ENCODE results near the gene RIN2. TPM values are rescaled to one million over a fixed set of nuclear protein-coding genes. Genes with fewer than 3 reads are reported as not detected.

The RIN2 gene
- total RNA-seq, 4 donors from 2014 or later: 64.5 to 89.4 (median 77.5) TPM

- 80 to 85% methylated on average over 3 of the region's 3 CpGs for WGBS, 2 donors
- TF ChIP-seq, protein P1, sequence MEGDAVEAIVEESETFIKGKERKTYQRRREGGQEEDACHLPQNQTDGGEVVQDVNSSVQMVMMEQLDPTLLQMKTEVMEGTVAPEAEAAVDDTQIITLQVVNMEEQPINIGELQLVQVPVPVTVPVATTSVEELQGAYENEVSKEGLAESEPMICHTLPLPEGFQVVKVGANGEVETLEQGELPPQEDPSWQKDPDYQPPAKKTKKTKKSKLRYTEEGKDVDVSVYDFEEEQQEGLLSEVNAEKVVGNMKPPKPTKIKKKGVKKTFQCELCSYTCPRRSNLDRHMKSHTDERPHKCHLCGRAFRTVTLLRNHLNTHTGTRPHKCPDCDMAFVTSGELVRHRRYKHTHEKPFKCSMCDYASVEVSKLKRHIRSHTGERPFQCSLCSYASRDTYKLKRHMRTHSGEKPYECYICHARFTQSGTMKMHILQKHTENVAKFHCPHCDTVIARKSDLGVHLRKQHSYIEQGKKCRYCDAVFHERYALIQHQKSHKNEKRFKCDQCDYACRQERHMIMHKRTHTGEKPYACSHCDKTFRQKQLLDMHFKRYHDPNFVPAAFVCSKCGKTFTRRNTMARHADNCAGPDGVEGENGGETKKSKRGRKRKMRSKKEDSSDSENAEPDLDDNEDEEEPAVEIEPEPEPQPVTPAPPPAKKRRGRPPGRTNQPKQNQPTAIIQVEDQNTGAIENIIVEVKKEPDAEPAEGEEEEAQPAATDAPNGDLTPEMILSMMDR (IDR thresholded peaks at IDR 0.05): no peak
- TF ChIP-seq POLR2A (IDR thresholded peaks at IDR 0.05): no peak
- intact Hi-C loops (cut with DNase I): no loop called here
Observed at GRCh38 chr20:19760371-19760721, 2.3 kb downstream of the RIN2 start.

GRCh38 chr20:19761326-19761725, 3.3 kb downstream of the RIN2 start:
- TF ChIP-seq POLR2A (IDR thresholded peaks at IDR 0.05): no peak
- TF ChIP-seq, protein P1 (IDR thresholded peaks at IDR 0.05): no peak
- intact Hi-C loops (cut with DNase I): no loop called here
- no peaks in the 10 kb centered on the region for H3K9me3 ChIP-seq
- DNase-seq: no peak
- H3K27me3 ChIP-seq: no peaks in the 10 kb centered on the region
- H3K36me3 ChIP-seq: no peaks in the 10 kb centered on the region
- peaks cover 27 to 49% of the 10 kb centered on the region in 2 donors for H3K4me1 ChIP-seq
- no peak overlapping the region for H3K4me3 ChIP-seq (replicated peaks in 1 of 3)
- H3K27ac ChIP-seq: peak overlapping the region in 2 of 3 donors; percentile 18 to 97

More at GRCh38 chr20:19760371-19760721, 2.3 kb downstream of the RIN2 start:
- H3K36me3 ChIP-seq: no peaks in the 10 kb centered on the region
- H3K4me1 ChIP-seq: peaks cover 27 to 47% of the 10 kb centered on the region in 2 donors
- H3K9me3 ChIP-seq: no peaks in the 10 kb centered on the region
- peak overlapping the region; percentile 53 to 97 (median 97) for H3K27ac ChIP-seq
- DNase-seq: no peak
- H3K4me3 ChIP-seq (replicated peaks in 1 of 3): no peak overlapping the region
- no peaks in the 10 kb centered on the region for H3K27me3 ChIP-seq

DNA sequence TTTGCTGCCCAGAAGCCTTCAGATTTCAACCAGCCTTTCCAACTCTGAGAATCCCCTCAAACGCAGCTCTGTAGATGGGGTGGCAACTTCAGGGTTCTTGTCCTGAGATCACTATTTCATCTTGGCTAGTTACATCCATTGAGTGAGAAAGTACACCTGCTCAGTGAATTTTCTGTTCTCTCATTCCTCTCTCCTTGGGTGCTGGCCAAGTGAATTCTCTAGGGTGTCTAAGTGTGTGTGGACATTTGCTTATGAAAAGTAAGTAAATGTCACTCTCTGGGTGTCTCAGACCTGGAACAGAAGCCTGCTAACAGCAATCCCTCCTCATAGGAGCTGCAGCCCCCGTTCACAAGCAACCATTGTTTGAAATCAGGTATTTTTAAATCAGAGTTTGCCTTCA, 3.8 kb downstream of the RIN2 start:
- no peaks in the 10 kb centered on the region for H3K9me3 ChIP-seq
- H3K27ac ChIP-seq: peak overlapping the region; percentile 17 to 97 (median 18)
- no peaks in the 10 kb centered on the region for H3K36me3 ChIP-seq
- no peak overlapping the region for H3K4me3 ChIP-seq (replicated peaks in 1 of 3)
- H3K27me3 ChIP-seq: no peaks in the 10 kb centered on the region
- peak; percentile 77 to 79 for DNase-seq
- intact Hi-C loops (cut with DNase I): no loop called here
- peaks cover 25 to 51% of the 10 kb centered on the region in 2 donors for H3K4me1 ChIP-seq
- WGBS, 2 donors: 9 to 30% methylated on average over 2 of the region's 2 CpGs
- no peak for TF ChIP-seq POLR2A (IDR thresholded peaks at IDR 0.05)
- TF ChIP-seq, protein P1 (IDR thresholded peaks at IDR 0.05): no peak

- no peaks in the 10 kb centered on the region for H3K9me3 ChIP-seq
- no peak overlapping the region for H3K4me3 ChIP-seq (replicated peaks in 1 of 3)
- no peak for DNase-seq
- H3K36me3 ChIP-seq: no peaks in the 10 kb centered on the region
- intact Hi-C loops (cut with DNase I): no loop called here
- 78 to 80% methylated on average over 8 of the region's 8 CpGs for WGBS, 2 donors
- TF ChIP-seq, protein P1 (IDR thresholded peaks at IDR 0.05): no peak
- TF ChIP-seq POLR2A (IDR thresholded peaks at IDR 0.05): no peak
- H3K27me3 ChIP-seq: no peaks in the 10 kb centered on the region
- no peak overlapping the region for H3K27ac ChIP-seq
- peaks cover 27 to 53% of the 10 kb centered on the region in 2 donors for H3K4me1 ChIP-seq
Observed at GRCh38 chr20:19764207-19764606, 6.1 kb downstream of the RIN2 start.

DNA sequence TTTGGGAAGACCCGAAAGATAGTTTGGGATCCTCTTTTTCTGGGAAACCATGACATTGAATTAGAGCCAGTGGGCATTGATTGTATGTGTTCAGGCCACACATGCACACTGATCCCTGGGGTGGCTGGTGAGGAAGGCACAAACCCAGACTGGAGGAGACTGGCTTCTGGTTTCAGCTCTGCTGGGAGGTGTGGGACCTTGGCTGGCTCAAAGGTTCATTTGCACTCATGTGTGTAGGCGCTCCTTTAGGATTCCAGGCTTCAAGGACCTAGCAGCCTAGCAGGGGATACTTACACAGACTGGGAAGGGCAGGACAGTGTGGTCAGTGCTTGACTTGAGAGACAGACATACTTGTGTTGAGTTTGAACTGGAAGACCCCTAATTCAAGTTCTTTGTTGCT, 7.2 kb downstream of the RIN2 start:
- peak in 1 of 2 donors; percentile 41 for DNase-seq
- no peak overlapping the region for H3K4me3 ChIP-seq (replicated peaks in 1 of 3)
- peaks cover 18 to 42% of the 10 kb centered on the region in 2 donors for H3K4me1 ChIP-seq
- H3K27me3 ChIP-seq: no peaks in the 10 kb centered on the region
- H3K27ac ChIP-seq: no peak overlapping the region
- intact Hi-C loops (cut with DNase I): no loop called here
- WGBS, 2 donors: 87 to 98% methylated on average over 2 of the region's 2 CpGs
- H3K9me3 ChIP-seq: no peaks in the 10 kb centered on the region
- H3K36me3 ChIP-seq: no peaks in the 10 kb centered on the region
- TF ChIP-seq, protein P1 (IDR thresholded peaks at IDR 0.05): no peak
- TF ChIP-seq POLR2A (IDR thresholded peaks at IDR 0.05): no peak

All from thyroid gland (tissue), 4 donors.